T-helper 17 cell (primary cell): ENCODE data around the gene CACHD1. TPM values are rescaled to one million over a fixed set of nuclear protein-coding genes. Genes with fewer than 3 reads are reported as not detected.
A peak's percentile ranks its signal among the peaks of the same experiment; 100 is the strongest.

Source experiments
- ATAC-seq: fragments of 150-1000 bp; cut with Tn5 transposase; 2 replicates; pipeline ENCODE4 v1.10.0; 2021; ENCODE audit warnings: mild to moderate bottlenecking, moderate library complexity
- DNase-seq, 3 donors: peaks; one replicate each; pipeline versions ENCODE4 v3.0.0 to v3.0.0-alpha.2; 2020 to 2021
- H3K9me3 ChIP-seq: one replicate; pipeline ENCODE4 v1.7.0; 2013; ENCODE audit warnings: low read length, mild to moderate bottlenecking; ENCODE audit not compliant: control insufficient read depth, poor library complexity, severe bottlenecking
- H3K27ac Mint-ChIP-seq: one replicate; pipeline ENCODE4 v1.8.0; 2022; ENCODE audit warnings: mild to moderate bottlenecking, moderate library complexity, mixed read lengths
- H3K27me3 Mint-ChIP-seq: one replicate; pipeline ENCODE4 v1.8.0; 2022; ENCODE audit warnings: mixed read lengths
- H3K36me3 Mint-ChIP-seq: one replicate; pipeline ENCODE4 v1.8.0; 2022; ENCODE audit warnings: low read depth, mixed read lengths
- H3K4me1 Mint-ChIP-seq: one replicate; pipeline ENCODE4 v1.8.0; 2022; ENCODE audit warnings: mild to moderate bottlenecking, mixed read lengths
- H3K4me3 Mint-ChIP-seq: one replicate; pipeline ENCODE4 v1.8.0; 2022; ENCODE audit warnings: mild to moderate bottlenecking, moderate library complexity, mixed read lengths
- total RNA-seq, 4 donors: library from RNA in 2 of 4; stranded (reverse) in 2 of 4; gene quantifications; one replicate each; pipeline ENCODE4 v1.2.3 and lab custom pipeline; 2022 to 2026

CACHD1 gene
- total RNA-seq, 2 donors from 2014 or later, result 0.05 TPM; not detected in 1

GRCh38 chr1:64624808-64625207 is 154.9 kb downstream of the CACHD1 start:
- peaks cover 25% of the 10 kb centered on the region for H3K27me3 Mint-ChIP-seq
- DNase-seq (no peak), ATAC-seq (no peak)
- no peak overlapping the region for H3K27ac Mint-ChIP-seq
- H3K4me3 Mint-ChIP-seq, result no peak overlapping the region
- H3K36me3 Mint-ChIP-seq, result no peaks in the 10 kb centered on the region
- H3K4me1 Mint-ChIP-seq, result peaks cover under 1% of the 10 kb centered on the region
- no peaks in the 10 kb centered on the region for H3K9me3 ChIP-seq

- H3K4me1 Mint-ChIP-seq, result peaks cover 14% of the 10 kb centered on the region
- no peaks in the 10 kb centered on the region for H3K27me3 Mint-ChIP-seq
- H3K4me3 Mint-ChIP-seq, result peak overlapping the region; percentile 53
- ATAC-seq, result no peak
- H3K36me3 Mint-ChIP-seq, result no peaks in the 10 kb centered on the region
- H3K9me3 ChIP-seq, result no peaks in the 10 kb centered on the region
- DNase-seq, result no peak
- H3K27ac Mint-ChIP-seq, result peak overlapping the region; percentile 19
Observed at GRCh38 chr1:64630611-64631010, 160.7 kb downstream of the CACHD1 start.

- ATAC-seq (no peak), DNase-seq (no peak)
- Mint-ChIP-seq H3K27ac (no peak overlapping the region), H3K27me3 (no peaks in the 10 kb centered on the region), H3K4me1 (peaks cover 14% of the 10 kb centered on the region), H3K36me3 (no peaks in the 10 kb centered on the region), H3K4me3 (peak overlapping the region; percentile 53)
- no peaks in the 10 kb centered on the region for H3K9me3 ChIP-seq
Observed at GRCh38 chr1:64631346-64632034, 161.6 kb downstream of the CACHD1 start.

DNA sequence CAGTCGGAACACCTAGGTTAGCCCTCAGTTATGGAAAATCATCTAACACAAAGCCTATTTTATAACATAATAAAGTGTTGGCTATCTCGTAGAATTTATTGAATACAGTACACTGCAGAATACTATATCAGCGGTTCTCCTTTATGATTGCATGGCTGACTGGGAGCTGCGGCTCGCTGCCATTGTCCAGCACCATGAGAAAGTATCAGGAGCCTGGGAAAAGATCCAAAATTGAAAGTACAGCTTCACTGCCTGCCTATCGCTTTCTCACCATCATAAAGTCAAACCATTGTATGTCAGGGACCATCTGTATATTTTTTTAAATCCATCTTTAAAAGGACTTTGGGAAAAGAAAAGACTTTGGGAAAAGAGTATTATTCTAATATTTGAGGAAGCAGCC is 163.0 kb downstream of the CACHD1 start:
- Mint-ChIP-seq H3K27me3 (no peaks in the 10 kb centered on the region), H3K27ac (no peak overlapping the region), H3K4me3 (no peak overlapping the region), H3K4me1 (peaks cover 14% of the 10 kb centered on the region), H3K36me3 (no peaks in the 10 kb centered on the region)
- DNase-seq (no peak), ATAC-seq (no peak)
- no peaks in the 10 kb centered on the region for H3K9me3 ChIP-seq

- DNase-seq (no peak), ATAC-seq (no peak)
- Mint-ChIP-seq H3K4me3 (no peak overlapping the region), H3K36me3 (no peaks in the 10 kb centered on the region), H3K27me3 (peaks cover 37% of the 10 kb centered on the region), H3K4me1 (peaks cover 3% of the 10 kb centered on the region), H3K27ac (no peak overlapping the region)
- H3K9me3 ChIP-seq, result no peaks in the 10 kb centered on the region
Observed at GRCh38 chr1:64645735-64646134, 175.8 kb downstream of the CACHD1 start.

GRCh38 chr1:64650411-64650810 is 180.5 kb downstream of the CACHD1 start:
- H3K27me3 Mint-ChIP-seq, result peaks cover 51% of the 10 kb centered on the region
- DNase-seq, result no peak
- no peak overlapping the region for H3K4me3 Mint-ChIP-seq
- no peak for ATAC-seq
- H3K27ac Mint-ChIP-seq, result no peak overlapping the region
- no peaks in the 10 kb centered on the region for H3K4me1 Mint-ChIP-seq
- peaks cover 3% of the 10 kb centered on the region for H3K36me3 Mint-ChIP-seq
- H3K9me3 ChIP-seq, result no peaks in the 10 kb centered on the region

GRCh38 chr1:64651841-64652240 is 181.9 kb downstream of the CACHD1 start:
- Mint-ChIP-seq H3K4me1 (no peaks in the 10 kb centered on the region), H3K36me3 (peaks cover 3% of the 10 kb centered on the region), H3K4me3 (no peak overlapping the region), H3K27me3 (peaks cover 52% of the 10 kb centered on the region), H3K27ac (no peak overlapping the region)
- no peak for DNase-seq
- H3K9me3 ChIP-seq, result no peaks in the 10 kb centered on the region
- no peak for ATAC-seq

GRCh38 chr1:64653466-64653865 is 183.5 kb downstream of the CACHD1 start:
- no peaks in the 10 kb centered on the region for H3K9me3 ChIP-seq
- Mint-ChIP-seq H3K27me3 (peaks cover 57% of the 10 kb centered on the region), H3K4me1 (no peaks in the 10 kb centered on the region), H3K4me3 (no peak overlapping the region), H3K36me3 (peaks cover 3% of the 10 kb centered on the region), H3K27ac (no peak overlapping the region)
- ATAC-seq, result no peak
- no peak for DNase-seq

GRCh38 chr1:64654519-64655341 is 184.8 kb downstream of the CACHD1 start:
- DNase-seq, result no peak
- Mint-ChIP-seq H3K27ac (no peak overlapping the region), H3K36me3 (peaks cover 3% of the 10 kb centered on the region), H3K4me1 (no peaks in the 10 kb centered on the region), H3K27me3 (peaks cover 56% of the 10 kb centered on the region), H3K4me3 (no peak overlapping the region)
- no peaks in the 10 kb centered on the region for H3K9me3 ChIP-seq
- ATAC-seq, result no peak

DNA sequence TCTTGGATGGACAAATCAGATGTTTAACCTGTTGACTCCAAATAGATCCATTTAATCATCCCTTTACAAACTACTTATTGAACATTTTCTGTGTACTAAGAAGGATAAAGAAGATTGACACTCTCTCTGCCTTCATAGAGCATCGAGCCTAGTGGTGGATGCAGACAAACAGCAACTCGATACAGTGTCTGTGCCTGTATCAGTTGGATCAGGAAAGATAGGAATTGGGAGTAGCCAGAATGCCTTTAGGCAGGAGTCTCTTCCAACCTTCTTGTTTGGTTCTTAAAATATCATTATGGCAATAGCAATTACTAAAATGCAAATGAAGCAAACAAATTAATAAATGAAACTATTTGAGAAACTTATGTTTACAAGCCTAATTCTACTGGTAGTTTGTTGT is 185.9 kb downstream of the CACHD1 start:
- Mint-ChIP-seq H3K27me3 (peaks cover 53% of the 10 kb centered on the region), H3K4me1 (no peaks in the 10 kb centered on the region), H3K36me3 (peaks cover 3% of the 10 kb centered on the region), H3K27ac (no peak overlapping the region), H3K4me3 (no peak overlapping the region)
- no peak for ATAC-seq
- DNase-seq, result no peak
- H3K9me3 ChIP-seq, result no peaks in the 10 kb centered on the region

- H3K27ac Mint-ChIP-seq, result no peak overlapping the region
- no peak for ATAC-seq
- no peak for DNase-seq
- H3K9me3 ChIP-seq, result no peaks in the 10 kb centered on the region
- no peaks in the 10 kb centered on the region for H3K4me1 Mint-ChIP-seq
- H3K4me3 Mint-ChIP-seq, result no peak overlapping the region
- H3K27me3 Mint-ChIP-seq, result peaks cover 25% of the 10 kb centered on the region
- no peaks in the 10 kb centered on the region for H3K36me3 Mint-ChIP-seq
Observed at GRCh38 chr1:64659478-64660138, 189.7 kb downstream of the CACHD1 start.

DNA sequence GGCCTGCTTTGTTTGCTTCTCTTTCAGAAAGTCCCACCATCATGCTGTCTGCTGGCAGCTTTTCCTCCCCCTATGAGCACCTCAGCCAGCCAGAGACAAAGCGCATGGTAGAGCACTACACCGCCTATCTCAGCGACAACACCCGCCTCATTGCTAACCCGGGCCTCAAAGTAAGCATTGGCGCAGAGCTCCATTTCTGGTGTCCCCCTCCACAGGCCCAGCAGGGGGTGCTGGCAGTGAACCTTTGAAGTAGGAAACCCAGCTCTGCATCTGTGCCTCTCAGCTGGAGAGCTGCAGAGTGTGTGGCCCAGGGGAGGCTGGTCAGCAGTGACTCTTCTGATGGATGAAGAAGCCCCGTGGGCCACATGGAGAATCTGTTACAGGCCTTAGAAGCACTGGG is 193.7 kb downstream of the CACHD1 start:
- Mint-ChIP-seq H3K27ac (no peak overlapping the region), H3K36me3 (no peaks in the 10 kb centered on the region), H3K27me3 (peaks cover 19% of the 10 kb centered on the region), H3K4me1 (no peaks in the 10 kb centered on the region), H3K4me3 (no peak overlapping the region)
- no peak for DNase-seq
- ATAC-seq, result no peak
- no peaks in the 10 kb centered on the region for H3K9me3 ChIP-seq

DNA sequence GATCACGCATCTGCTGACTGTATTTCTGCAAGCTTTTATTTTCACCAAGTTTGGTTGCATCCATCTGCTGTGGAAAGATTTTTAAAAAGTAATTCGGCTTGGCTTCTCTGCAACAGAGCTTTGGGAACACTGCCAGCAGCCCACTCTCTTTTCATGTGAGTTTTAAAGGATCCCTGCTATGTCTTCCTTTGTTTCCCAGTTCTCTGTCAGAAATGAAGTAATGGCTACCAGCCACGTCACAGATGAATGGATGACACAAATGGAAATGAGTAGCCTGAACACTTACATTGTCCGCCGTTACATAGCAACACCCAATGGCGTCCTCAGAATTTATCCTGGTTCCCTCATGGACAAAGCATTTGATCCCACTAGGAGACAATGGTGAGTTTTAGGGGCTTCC is 194.4 kb downstream of the CACHD1 start:
- Mint-ChIP-seq H3K27ac (no peak overlapping the region), H3K4me3 (no peak overlapping the region), H3K4me1 (no peaks in the 10 kb centered on the region), H3K36me3 (no peaks in the 10 kb centered on the region), H3K27me3 (peaks cover 14% of the 10 kb centered on the region)
- no peak for ATAC-seq
- DNase-seq, result no peak
- H3K9me3 ChIP-seq, result no peaks in the 10 kb centered on the region
